Epithelial cell of proximal tubule (primary cell): Measurements from ENCODE around the gene ACKR3. TPM values are rescaled to one million over a fixed set of nuclear protein-coding genes. Genes with fewer than 3 reads are reported as not detected.

Experiments used
- DNase-seq: peaks from one replicate; pipeline ENCODE4 v3.0.0-alpha.2; 2011; ENCODE audit warnings: low read depth
- H3K4me3 ChIP-seq: 2 replicates; pipeline ENCODE4 v1.5.1; 2011; ENCODE audit warnings: low read depth, mild to moderate bottlenecking, low read length
- total RNA-seq: library from RNA; depleted of rRNA; stranded (reverse); fragments of >200 nt; gene quantifications from 2 replicates; pipeline ENCODE4 v1.2.3, GENCODE V29; 2015
- TF ChIP-seq, protein P1 (sequence below): conservative IDR thresholded peaks from 2 replicates; pipeline ENCODE4 v1.5.1; 2012; ENCODE audit warnings: low read depth, mild to moderate bottlenecking, low read length

Gene ACKR3
- total RNA-seq, 1 donor from 2014 or later = not detected

DNA sequence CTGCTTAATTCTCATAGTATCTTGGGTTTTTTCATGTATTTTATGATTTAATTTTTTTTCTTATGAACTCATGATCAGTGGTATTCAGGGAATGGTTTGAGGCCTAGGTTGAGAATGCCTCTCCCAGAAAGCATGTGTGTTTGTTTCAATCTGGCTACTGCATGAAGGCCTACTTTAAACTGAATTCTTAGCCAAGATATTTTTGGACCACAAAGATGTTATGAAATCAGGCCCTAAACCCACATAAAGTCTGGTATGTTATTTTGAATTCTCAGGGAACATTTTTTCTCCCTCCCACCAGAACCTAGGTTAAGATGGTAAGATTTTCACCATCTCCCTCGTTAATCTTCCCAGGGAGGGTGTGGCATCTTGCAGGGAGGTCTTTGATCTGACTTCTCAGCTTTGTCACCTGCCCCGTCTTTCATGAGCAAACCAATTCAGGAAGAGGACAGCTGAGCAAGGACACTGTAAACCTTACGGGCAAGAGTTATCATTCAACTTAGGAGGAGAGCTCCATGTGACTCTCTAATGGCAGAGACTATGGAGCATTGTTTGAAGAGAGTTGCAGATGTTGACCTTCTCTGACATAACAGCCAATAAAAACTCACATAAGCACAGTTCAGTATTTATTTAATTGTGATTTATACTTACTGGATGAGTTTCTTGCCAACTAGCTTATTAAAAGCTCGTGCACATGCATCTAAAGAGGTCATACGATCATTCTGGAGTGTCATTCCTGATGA, 21.3 kb upstream of the ACKR3 start:
- no peak for DNase-seq
- no peak overlapping the region for H3K4me3 ChIP-seq
- TF ChIP-seq, protein P1, sequence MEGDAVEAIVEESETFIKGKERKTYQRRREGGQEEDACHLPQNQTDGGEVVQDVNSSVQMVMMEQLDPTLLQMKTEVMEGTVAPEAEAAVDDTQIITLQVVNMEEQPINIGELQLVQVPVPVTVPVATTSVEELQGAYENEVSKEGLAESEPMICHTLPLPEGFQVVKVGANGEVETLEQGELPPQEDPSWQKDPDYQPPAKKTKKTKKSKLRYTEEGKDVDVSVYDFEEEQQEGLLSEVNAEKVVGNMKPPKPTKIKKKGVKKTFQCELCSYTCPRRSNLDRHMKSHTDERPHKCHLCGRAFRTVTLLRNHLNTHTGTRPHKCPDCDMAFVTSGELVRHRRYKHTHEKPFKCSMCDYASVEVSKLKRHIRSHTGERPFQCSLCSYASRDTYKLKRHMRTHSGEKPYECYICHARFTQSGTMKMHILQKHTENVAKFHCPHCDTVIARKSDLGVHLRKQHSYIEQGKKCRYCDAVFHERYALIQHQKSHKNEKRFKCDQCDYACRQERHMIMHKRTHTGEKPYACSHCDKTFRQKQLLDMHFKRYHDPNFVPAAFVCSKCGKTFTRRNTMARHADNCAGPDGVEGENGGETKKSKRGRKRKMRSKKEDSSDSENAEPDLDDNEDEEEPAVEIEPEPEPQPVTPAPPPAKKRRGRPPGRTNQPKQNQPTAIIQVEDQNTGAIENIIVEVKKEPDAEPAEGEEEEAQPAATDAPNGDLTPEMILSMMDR = no peak

- no peak overlapping the region for H3K4me3 ChIP-seq
- TF ChIP-seq, protein P1 = no peak
- DNase-seq = no peak
Observed at GRCh38 chr2:236549165-236549564, 20.5 kb upstream of the ACKR3 start.

GRCh38 chr2:236550290-236550689, 19.3 kb upstream of the ACKR3 start:
- TF ChIP-seq, protein P1 = no peak
- no peak for DNase-seq
- H3K4me3 ChIP-seq = no peak overlapping the region

- TF ChIP-seq, protein P1 = no peak
- no peak for DNase-seq
- no peak overlapping the region for H3K4me3 ChIP-seq
Observed at GRCh38 chr2:236550701-236551465, 18.7 kb upstream of the ACKR3 start.

DNA sequence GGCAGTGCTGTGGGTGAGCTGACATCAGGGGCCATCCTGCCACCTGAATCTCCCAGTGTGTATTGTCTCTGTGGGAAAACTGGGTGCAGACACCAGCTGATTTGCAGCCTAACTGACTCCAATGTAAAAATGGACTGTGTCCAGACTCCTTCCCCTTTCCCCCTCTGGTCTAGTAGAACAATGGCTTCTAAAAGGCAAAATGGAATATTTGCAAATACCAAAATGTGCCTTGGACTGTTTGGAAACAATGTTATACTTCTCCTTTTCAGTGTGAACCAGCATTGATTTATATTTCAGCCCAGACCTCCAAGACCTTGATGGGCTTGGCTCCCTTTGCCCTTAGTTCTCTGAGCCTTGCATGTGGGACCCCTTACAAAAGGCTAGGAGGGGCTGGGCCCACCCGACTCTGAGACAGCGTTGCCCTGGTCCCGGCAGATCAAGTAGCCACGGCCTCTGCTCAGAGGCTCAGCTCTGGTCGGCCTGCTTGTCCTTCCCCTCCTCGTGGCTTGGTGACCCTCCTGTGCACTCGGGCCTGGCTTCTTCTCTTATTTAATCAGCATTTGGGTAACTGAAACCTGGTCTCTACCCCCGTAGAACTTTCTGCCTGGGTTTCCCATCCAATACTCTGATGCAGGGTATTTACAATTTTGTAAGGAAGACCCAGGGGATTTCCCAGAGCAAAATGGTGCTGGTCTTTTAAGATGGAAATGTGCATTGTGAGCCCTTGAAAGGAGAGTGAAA, 18.0 kb upstream of the ACKR3 start:
- no peak for DNase-seq
- TF ChIP-seq, protein P1 = no peak
- H3K4me3 ChIP-seq = no peak overlapping the region

DNA sequence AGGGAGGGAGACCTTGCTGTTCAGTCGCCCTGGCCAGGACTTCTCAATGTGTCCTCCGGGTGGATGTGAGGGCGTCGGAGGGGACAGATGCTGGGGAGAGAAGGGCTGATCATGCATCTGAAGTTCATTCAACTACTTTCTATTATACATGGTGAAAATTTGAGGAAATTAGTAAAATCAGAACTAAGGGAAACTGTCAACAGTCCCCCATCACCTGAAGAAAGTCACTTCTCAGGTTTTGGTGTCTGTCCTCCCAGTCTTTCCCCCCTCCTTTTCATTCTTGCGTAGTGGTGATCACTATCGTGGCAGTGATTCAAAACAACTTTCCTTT, 17.4 kb upstream of the ACKR3 start:
- DNase-seq = no peak
- no peak overlapping the region for H3K4me3 ChIP-seq
- TF ChIP-seq, protein P1 = no peak
